Panc1 (cell line): ENCODE results near the gene KRAS. TPM values are rescaled to one million over a fixed set of nuclear protein-coding genes. Genes with fewer than 3 reads are reported as not detected.

Source experiments
- ATAC-seq: fragments of 200-7000 bp; cut with Tn5 transposase; 2 replicates; pipeline ENCODE4 v1.9.1; 2020; ENCODE audit warnings: mild to moderate bottlenecking, moderate library complexity
- BruUV-seq: library from RNA; stranded (reverse); fragments of 400-500 nt; replicated peaks from 2 replicates; lab custom pipeline; 2021; lab: Mats Ljungman, UMichigan
- CTCF ChIA-PET: fragments of 300-600 bp; sonication (Branson Sonifier 250); formaldehyde crosslinking; loops from one replicate; lab custom pipeline; 2022; ENCODE audit warnings: antibody characterized with exemption; lab: Charles Lee
- POLR2A ChIA-PET: fragments of 300-600 bp; sonication (Branson Sonifier 250); formaldehyde crosslinking; loops from one replicate; lab custom pipeline; 2022; ENCODE audit warnings: antibody characterized with exemption; lab: Charles Lee
- DNase-seq: peaks from one replicate; pipeline ENCODE4 v3.0.0-alpha.2; 2010; ENCODE audit warnings: low read depth, low spot score
- H3K27ac ChIP-seq: 2 replicates; pipeline ENCODE4 v1.5.1; 2011; ENCODE audit warnings: mild to moderate bottlenecking, low read length, inconsistent platforms
- H3K27me3 ChIP-seq: fragments of 200-500 bp; sonication (Bioruptor generic); 2 replicates; pipeline ENCODE4 v1.6.0; 2014; ENCODE audit warnings: low read length, inconsistent platforms; ENCODE audit not compliant: control insufficient read depth, insufficient read depth
- H3K36me3 ChIP-seq: fragments of 200-500 bp; sonication (Bioruptor generic); 2 replicates; pipeline ENCODE4 v1.5.1; 2014; ENCODE audit warnings: inconsistent platforms, mild to moderate bottlenecking, low read length, moderate library complexity; ENCODE audit not compliant: control insufficient read depth, insufficient read depth
- H3K4me1 ChIP-seq: 2 replicates; pipeline ENCODE4 v1.5.1; 2011; ENCODE audit warnings: inconsistent platforms, mild to moderate bottlenecking, low read length, moderate library complexity; ENCODE audit not compliant: control insufficient read depth, insufficient read depth
- H3K4me3 ChIP-seq, 2 experiments: 2 replicates each; pipeline ENCODE4 v1.5.1; 2011 to 2012; ENCODE audit warnings: low read depth in 2 of 2, low read length in 2 of 2, mild to moderate bottlenecking in 2 of 2, inconsistent platforms in 1 of 2, moderate library complexity in 1 of 2
- H3K9me3 ChIP-seq: fragments of 200-500 bp; sonication (Bioruptor generic); 2 replicates; pipeline ENCODE4 v1.5.1; 2014; ENCODE audit warnings: low read depth, mild to moderate bottlenecking, inconsistent platforms, low read length, moderate library complexity; ENCODE audit not compliant: control insufficient read depth, insufficient read depth
- POLR2AphosphoS5 ChIP-seq: IDR thresholded peaks from 2 replicates; pipeline ENCODE4 v1.6.1; 2012; ENCODE audit warnings: mild to moderate bottlenecking, low read depth, low read length, moderate library complexity
- SIN3A ChIP-seq: IDR thresholded peaks from 2 replicates; pipeline ENCODE4 v1.6.1; 2012; ENCODE audit warnings: low read depth, mild to moderate bottlenecking, low read length, moderate library complexity, borderline replicate concordance; ENCODE audit not compliant: insufficient read depth
- TCF7L2 ChIP-seq: IDR thresholded peaks from 2 replicates; pipeline ENCODE4 v1.6.1; 2011; ENCODE audit warnings: mild to moderate bottlenecking, low read depth, low read length, inconsistent platforms
- in situ Hi-C: cut with HindIII; loops from 2 replicates; pipeline ENCODE4 v1.10.0; 2016; ENCODE audit warnings: low sequenced_read_pairs, low pct_unique_long_range_greater_than_20kb
- intact Hi-C: fragments of 100-400 bp; cut with micrococcal nuclease; formaldehyde crosslinking; loops from one replicate; pipeline ENCODE4 v1.10.0; 2022; ENCODE audit not compliant: unreplicated experiment
- total RNA-seq: library from RNA; stranded (reverse); gene quantifications from one replicate; pipeline ENCODE4 v1.2.1, GENCODE V29; 2021; ENCODE audit not compliant: unreplicated experiment
- TF ChIP-seq, protein P1 (sequence below): fragments of 450-650 bp; IDR thresholded peaks from 2 replicates; pipeline ENCODE4 v1.5.1; 2017; ENCODE audit warnings: mild to moderate bottlenecking
- TF ChIP-seq, protein P2 (sequence below), 2 experiments: IDR thresholded peaks; 2 replicates each; pipeline ENCODE4 v1.6.1; 2011 to 2012; ENCODE audit warnings: low read depth in 2 of 2, control low read depth in 1 of 2, low read length in 1 of 2, mild to moderate bottlenecking in 1 of 2, moderate library complexity in 1 of 2; ENCODE audit not compliant: insufficient read depth in 1 of 2

KRAS gene
- total RNA-seq, 1 experiment from 2014 or later, result 33.1 TPM

DNA sequence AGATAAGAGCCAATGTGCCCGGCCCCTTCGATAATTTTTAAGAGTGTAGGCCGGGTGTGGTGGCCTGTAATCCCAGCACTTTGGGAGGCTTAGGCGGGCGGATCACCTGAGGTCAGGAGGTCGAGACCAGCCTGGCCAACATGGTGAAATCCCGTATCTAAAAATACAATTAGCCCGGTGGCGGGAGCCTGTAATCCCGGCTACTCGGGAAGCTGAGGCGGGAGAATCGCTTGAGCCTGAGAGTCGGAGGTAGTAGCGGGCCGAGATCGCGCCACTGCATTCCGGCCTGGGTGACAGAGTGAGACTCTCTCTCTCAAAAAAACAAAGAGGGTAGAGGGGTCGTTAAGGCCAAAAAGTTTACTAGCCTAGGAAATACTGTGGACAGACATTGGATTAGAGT is 2.6 kb downstream of the KRAS start:
- Histone ChIP-seq H3K27me3 (peaks cover 2% of the 10 kb centered on the region; the same call in 1 of the 2 replicates), H3K27ac (no peak overlapping the region), H3K4me1 (peaks cover 9% of the 10 kb centered on the region), H3K9me3 (no peaks in the 10 kb centered on the region), H3K4me3 (no peak overlapping the region), H3K36me3 (peaks cover 9% of the 10 kb centered on the region)
- no peak for DNase-seq
- ChIA-PET POLR2A (no interaction called here), CTCF (no interaction called here)
- intact Hi-C loops (no loop called here), in situ Hi-C loops (no loop called here)
- TF ChIP-seq, protein P1, sequence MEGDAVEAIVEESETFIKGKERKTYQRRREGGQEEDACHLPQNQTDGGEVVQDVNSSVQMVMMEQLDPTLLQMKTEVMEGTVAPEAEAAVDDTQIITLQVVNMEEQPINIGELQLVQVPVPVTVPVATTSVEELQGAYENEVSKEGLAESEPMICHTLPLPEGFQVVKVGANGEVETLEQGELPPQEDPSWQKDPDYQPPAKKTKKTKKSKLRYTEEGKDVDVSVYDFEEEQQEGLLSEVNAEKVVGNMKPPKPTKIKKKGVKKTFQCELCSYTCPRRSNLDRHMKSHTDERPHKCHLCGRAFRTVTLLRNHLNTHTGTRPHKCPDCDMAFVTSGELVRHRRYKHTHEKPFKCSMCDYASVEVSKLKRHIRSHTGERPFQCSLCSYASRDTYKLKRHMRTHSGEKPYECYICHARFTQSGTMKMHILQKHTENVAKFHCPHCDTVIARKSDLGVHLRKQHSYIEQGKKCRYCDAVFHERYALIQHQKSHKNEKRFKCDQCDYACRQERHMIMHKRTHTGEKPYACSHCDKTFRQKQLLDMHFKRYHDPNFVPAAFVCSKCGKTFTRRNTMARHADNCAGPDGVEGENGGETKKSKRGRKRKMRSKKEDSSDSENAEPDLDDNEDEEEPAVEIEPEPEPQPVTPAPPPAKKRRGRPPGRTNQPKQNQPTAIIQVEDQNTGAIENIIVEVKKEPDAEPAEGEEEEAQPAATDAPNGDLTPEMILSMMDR, result no peak
- TF ChIP-seq SIN3A, result no peak
- TF ChIP-seq POLR2AphosphoS5, result no peak
- TF ChIP-seq, protein P2, sequence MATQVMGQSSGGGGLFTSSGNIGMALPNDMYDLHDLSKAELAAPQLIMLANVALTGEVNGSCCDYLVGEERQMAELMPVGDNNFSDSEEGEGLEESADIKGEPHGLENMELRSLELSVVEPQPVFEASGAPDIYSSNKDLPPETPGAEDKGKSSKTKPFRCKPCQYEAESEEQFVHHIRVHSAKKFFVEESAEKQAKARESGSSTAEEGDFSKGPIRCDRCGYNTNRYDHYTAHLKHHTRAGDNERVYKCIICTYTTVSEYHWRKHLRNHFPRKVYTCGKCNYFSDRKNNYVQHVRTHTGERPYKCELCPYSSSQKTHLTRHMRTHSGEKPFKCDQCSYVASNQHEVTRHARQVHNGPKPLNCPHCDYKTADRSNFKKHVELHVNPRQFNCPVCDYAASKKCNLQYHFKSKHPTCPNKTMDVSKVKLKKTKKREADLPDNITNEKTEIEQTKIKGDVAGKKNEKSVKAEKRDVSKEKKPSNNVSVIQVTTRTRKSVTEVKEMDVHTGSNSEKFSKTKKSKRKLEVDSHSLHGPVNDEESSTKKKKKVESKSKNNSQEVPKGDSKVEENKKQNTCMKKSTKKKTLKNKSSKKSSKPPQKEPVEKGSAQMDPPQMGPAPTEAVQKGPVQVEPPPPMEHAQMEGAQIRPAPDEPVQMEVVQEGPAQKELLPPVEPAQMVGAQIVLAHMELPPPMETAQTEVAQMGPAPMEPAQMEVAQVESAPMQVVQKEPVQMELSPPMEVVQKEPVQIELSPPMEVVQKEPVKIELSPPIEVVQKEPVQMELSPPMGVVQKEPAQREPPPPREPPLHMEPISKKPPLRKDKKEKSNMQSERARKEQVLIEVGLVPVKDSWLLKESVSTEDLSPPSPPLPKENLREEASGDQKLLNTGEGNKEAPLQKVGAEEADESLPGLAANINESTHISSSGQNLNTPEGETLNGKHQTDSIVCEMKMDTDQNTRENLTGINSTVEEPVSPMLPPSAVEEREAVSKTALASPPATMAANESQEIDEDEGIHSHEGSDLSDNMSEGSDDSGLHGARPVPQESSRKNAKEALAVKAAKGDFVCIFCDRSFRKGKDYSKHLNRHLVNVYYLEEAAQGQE (IDR thresholded peaks at IDR 0.05; ENCODE audit: insufficient read depth in 1 of 2, low read depth in 2 of 2, low read length in 1 of 2), result no peak
- no peak for TF ChIP-seq TCF7L2
- no TSS peak for BruUV-seq
- no peak for ATAC-seq

DNA sequence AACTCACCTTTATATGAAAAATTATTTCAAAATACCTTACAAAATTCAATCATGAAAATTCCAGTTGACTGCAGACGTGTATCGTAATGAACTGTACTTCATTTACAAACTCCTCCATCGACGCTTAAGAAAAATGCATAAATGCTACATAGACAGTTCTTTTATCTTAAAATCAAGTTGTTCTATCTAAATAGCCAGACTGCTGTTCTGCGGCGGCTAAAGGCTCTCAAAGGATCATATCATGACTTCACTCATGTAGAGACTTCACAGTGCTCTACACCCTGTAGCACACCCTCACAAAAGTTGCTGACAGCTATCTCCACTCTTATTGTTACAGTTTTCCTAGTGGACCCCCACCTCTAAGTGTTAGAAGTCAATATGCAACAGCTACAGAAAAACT is 5.2 kb downstream of the KRAS start:
- ATAC-seq (no peak), DNase-seq (no peak)
- POLR2A ChIA-PET, result no interaction called here
- Histone ChIP-seq H3K4me1 (peaks cover 4% of the 10 kb centered on the region; the same call in 1 of the 2 replicates), H3K4me3 (no peak overlapping the region), H3K9me3 (no peaks in the 10 kb centered on the region), H3K36me3 (peaks cover 9% of the 10 kb centered on the region), H3K27ac (no peak overlapping the region), H3K27me3 (no peaks in the 10 kb centered on the region)
- TF ChIP-seq, protein P1, result no peak; the same call in 1 of the 2 replicates
- TF ChIP-seq POLR2AphosphoS5, result no peak
- TF ChIP-seq TCF7L2, result no peak
- TF ChIP-seq, protein P2 (IDR thresholded peaks at IDR 0.05; ENCODE audit: insufficient read depth in 1 of 2, low read depth in 2 of 2, low read length in 1 of 2), result no peak
- no peak for TF ChIP-seq SIN3A
- no TSS peak for BruUV-seq
- in situ Hi-C loops, result no loop called here
- intact Hi-C loops, result no loop called here
- CTCF ChIA-PET, result interaction anchor here (0.7 kb wide), 1 partner anchor 11 kb away, joined by 8 read pairs; no protein-coding TSS in a partner anchor
